Lung (tissue), 12 donors: Measurements from ENCODE around the gene GABRA5. TPM values are rescaled to one million over a fixed set of nuclear protein-coding genes. Genes with fewer than 3 reads are reported as not detected.

Source experiments
- ATAC-seq: fragments of 200-7000 bp; cut with Tn5 transposase; one replicate; pipeline ENCODE4 v1.9.1; 2020; ENCODE audit warnings: moderate number of reproducible peaks; ENCODE audit not compliant: insufficient read depth, low FRiP score
- DNase-seq, 3 donors: peaks; one replicate each; pipeline ENCODE4 v3.0.0-alpha.2; 2013 to 2017
- H3K27ac ChIP-seq, 2 donors: one replicate each; pipeline ENCODE4 v1.5.1; 2013; ENCODE audit warnings: mild to moderate bottlenecking in 2 of 2, moderate library complexity in 2 of 2, control low read depth in 1 of 2, inconsistent platforms in 1 of 2, low read depth in 1 of 2, low read length in 1 of 2
- H3K27me3 ChIP-seq, 3 donors: one replicate each; pipeline ENCODE4 v1.5.1; 2013; ENCODE audit warnings: low read length in 2 of 3; ENCODE audit not compliant: control insufficient read depth in 3 of 3, insufficient read depth in 3 of 3
- H3K36me3 ChIP-seq, 4 donors: one replicate each; pipeline ENCODE4 v1.5.1; 2013; ENCODE audit warnings: low read length in 4 of 4, mild to moderate bottlenecking in 1 of 4, moderate library complexity in 1 of 4; ENCODE audit not compliant: control insufficient read depth in 4 of 4, insufficient read depth in 4 of 4
- H3K4me1 ChIP-seq, 5 donors: one replicate each; pipeline ENCODE4 v1.5.1; 2013; ENCODE audit warnings: low read length in 5 of 5, mild to moderate bottlenecking in 2 of 5, moderate library complexity in 1 of 5; ENCODE audit not compliant: control insufficient read depth in 5 of 5, insufficient read depth in 5 of 5
- H3K4me3 ChIP-seq: one replicate; pipeline ENCODE4 v1.5.1; 2013; ENCODE audit warnings: mild to moderate bottlenecking, control low read depth, moderate library complexity
- H3K9ac ChIP-seq, 2 donors: one replicate each; pipeline ENCODE4 v1.5.1; 2013; ENCODE audit warnings: low read length in 2 of 2, control low read depth in 1 of 2; ENCODE audit not compliant: insufficient read depth in 1 of 2
- H3K9me3 ChIP-seq, 4 donors: one replicate each; pipeline ENCODE4 v1.5.1; 2013; ENCODE audit warnings: low read length in 3 of 4, mild to moderate bottlenecking in 1 of 4, moderate library complexity in 1 of 4; ENCODE audit not compliant: control insufficient read depth in 4 of 4, insufficient read depth in 3 of 4
- CTCF ChIP-seq: IDR thresholded peaks from 2 replicates; pipeline ENCODE4 v1.5.1; 2012; ENCODE audit warnings: mild to moderate bottlenecking; ENCODE audit errors: control extremely low read depth, extremely low read depth
- WGBS, 2 donors: extraction: QIAGEN DNeasy Blood & Tissue Kit; methylation state at CpG; one replicate each; pipeline ENCODE4 v1.1.7; 2013; 5-methylcytosine and 5-hydroxymethylcytosine counted together
- polyA plus RNA-seq, 2 donors: library from polyadenylated mRNA; stranded (reverse); fragments of 200-250 nt; gene quantifications; one replicate each; pipeline ENCODE4 v1.2.1, GENCODE V29; 2013
- total RNA-seq, 2 donors: library from RNA; depleted of rRNA in 1 of 2; stranded (reverse); fragments of >200 nt in 1 of 2; gene quantifications; one replicate each; pipeline ENCODE4 v1.2.1, GENCODE V29; 2014 to 2021
- donor health status: control.
- donor health status: control.
- donor health status: Bipolar disorder and iron deficiency.
- donor health status: healthy.
- donor health status: DM: yes; HTN: yes; CAD: no.

GABRA5 gene
- total and polyA plus RNA-seq, 4 donors, result not detected

DNA sequence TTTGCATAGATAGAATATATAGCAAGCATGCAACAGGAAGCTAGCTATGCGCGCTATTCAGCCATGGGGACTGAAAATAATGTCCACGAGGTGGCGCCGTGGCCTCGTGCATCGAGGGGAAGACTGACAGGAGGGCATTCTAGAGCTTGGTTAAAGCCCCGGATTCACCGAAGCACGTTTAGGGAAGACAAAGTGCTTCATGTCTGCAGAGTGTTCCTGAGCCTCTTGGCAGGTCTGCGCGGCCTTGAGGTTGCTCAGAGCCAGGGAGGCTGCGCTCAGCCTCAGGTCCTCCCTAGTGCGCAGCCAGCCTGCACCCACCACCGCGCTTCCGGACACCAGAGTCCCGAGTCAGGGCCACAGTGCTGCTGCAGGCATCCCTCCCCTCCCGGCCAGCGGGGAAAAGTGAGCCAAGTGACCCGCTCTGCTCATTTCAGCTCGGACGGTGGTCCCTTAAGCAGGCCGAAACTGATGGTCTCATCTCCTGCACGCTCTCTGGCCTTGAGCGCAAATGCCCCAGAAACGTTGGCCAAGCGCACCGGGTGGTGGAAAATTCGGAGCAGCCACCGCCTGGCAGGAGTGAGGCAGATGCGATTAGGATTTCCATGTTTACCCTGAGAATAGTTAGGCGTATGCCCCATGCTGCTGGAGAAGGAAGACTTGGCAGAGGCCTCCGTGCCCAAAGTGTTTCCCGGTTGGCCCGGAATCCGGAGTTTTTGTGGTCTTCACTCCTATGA lies 24.8 kb downstream of the GABRA5 start:
- H3K4me3 ChIP-seq, result no peak overlapping the region
- TF ChIP-seq CTCF, result peak; percentile 26

DNA sequence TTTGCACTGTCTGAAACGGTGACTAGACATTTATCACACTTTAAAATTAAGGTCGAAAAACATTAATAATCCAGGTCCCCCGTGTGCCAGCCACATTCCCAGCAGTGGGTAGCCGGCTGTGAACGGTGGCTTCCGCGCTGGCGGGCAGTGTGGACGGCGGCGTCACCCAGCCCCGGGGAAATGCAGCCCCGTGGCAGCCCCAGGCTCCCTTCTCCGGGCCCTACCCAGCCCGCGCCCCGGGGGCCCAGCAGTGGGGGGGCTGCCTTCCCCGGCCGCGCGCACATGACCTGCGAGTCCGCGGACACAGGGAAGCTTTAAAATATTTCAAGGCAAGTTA lies 25.3 kb downstream of the GABRA5 start:
- DNase-seq, result peak in 2 of 3 donors; percentile 6 to 25
- Histone ChIP-seq H3K9me3 (peaks cover 0 to 6% (median 0%) of the 10 kb centered on the region in 4 donors), H3K4me1 (peaks cover 0 to 14% (median 0%) of the 10 kb centered on the region in 5 donors), H3K4me3 (no peak overlapping the region), H3K9ac (no peak overlapping the region), H3K27me3 (peaks cover 0 to 2% (median 0%) of the 10 kb centered on the region in 3 donors), H3K27ac (no peak overlapping the region), H3K36me3 (no peaks in the 10 kb centered on the region)
- WGBS, 2 donors, result 6 to 30% methylated on average over 24 of the region's 24 CpGs
- no peak for TF ChIP-seq CTCF
- no peak for ATAC-seq

More for the DNA sequence above, 24.8 kb downstream of the GABRA5 start:
- Histone ChIP-seq H3K27ac (no peak overlapping the region), H3K9ac (peak overlapping the region in 1 of 2 donors; percentile 75), H3K36me3 (no peaks in the 10 kb centered on the region), H3K9me3 (peaks cover 0 to 6% (median 0%) of the 10 kb centered on the region in 4 donors), H3K27me3 (peaks cover 0 to 2% (median 0%) of the 10 kb centered on the region in 3 donors), H3K4me1 (peaks cover 0 to 14% (median 0%) of the 10 kb centered on the region in 5 donors)
- WGBS, 2 donors, result 3 to 10% methylated on average over 37 of the region's 37 CpGs
- DNase-seq, result peak; percentile 90 to 93 (median 92)
- ATAC-seq, result no peak

DNA sequence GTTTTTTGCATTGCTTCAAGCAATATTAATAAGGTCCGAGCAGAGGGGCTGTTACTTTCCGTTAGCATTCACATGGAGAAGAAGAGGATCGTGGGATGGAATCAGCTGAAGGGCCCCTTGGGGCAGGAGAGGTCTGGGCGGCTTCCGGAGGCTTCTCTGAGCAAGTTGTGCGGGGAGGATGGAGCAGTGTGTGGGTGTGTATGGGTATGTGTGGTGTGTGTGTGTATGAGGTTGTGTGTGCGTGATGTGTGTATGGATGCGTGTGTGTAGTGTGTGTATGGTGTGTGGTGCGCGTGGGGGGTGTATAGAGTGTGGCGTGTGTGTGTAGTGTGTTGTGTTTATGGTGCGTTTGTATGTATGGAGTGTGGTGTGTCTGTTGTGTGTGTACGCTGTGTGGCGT lies 25.8 kb downstream of the GABRA5 start:
- peaks cover 0 to 2% (median 0%) of the 10 kb centered on the region in 3 donors for H3K27me3 ChIP-seq
- no peak overlapping the region for H3K4me3 ChIP-seq
- H3K27ac ChIP-seq, result no peak overlapping the region
- ATAC-seq (no peak), DNase-seq (peak in 2 of 3 donors; percentile 8 to 11)
- peaks cover 0 to 6% (median 0%) of the 10 kb centered on the region in 4 donors for H3K9me3 ChIP-seq
- 82 to 83% methylated on average over 14 of the region's 14 CpGs for WGBS, 2 donors
- peaks cover 0 to 14% (median 0%) of the 10 kb centered on the region in 5 donors for H3K4me1 ChIP-seq
- no peaks in the 10 kb centered on the region for H3K36me3 ChIP-seq
- TF ChIP-seq CTCF, result no peak
- no peak overlapping the region for H3K9ac ChIP-seq
